Activated CD8-positive, alpha-beta memory T cell treated with anti-CD3 and anti-CD28 coated beads, Interleukin-2, amount 50 U/mL, for 48 hours (primary cell): ENCODE results near the gene GTPBP3.
A peak's percentile ranks its signal among the peaks of the same experiment; 100 is the strongest.
"Not testable (repeated sequence)": the region's sequence is repeated elsewhere in the genome, so short reads cannot be mapped to it uniquely, and the experiment has no call there.

Source experiments
- DNase-seq: peaks from one replicate; pipeline ENCODE4 v3.0.0-alpha.2; 2020

Gene GTPBP3, protein sequence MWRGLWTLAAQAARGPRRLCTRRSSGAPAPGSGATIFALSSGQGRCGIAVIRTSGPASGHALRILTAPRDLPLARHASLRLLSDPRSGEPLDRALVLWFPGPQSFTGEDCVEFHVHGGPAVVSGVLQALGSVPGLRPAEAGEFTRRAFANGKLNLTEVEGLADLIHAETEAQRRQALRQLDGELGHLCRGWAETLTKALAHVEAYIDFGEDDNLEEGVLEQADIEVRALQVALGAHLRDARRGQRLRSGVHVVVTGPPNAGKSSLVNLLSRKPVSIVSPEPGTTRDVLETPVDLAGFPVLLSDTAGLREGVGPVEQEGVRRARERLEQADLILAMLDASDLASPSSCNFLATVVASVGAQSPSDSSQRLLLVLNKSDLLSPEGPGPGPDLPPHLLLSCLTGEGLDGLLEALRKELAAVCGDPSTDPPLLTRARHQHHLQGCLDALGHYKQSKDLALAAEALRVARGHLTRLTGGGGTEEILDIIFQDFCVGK

DNA sequence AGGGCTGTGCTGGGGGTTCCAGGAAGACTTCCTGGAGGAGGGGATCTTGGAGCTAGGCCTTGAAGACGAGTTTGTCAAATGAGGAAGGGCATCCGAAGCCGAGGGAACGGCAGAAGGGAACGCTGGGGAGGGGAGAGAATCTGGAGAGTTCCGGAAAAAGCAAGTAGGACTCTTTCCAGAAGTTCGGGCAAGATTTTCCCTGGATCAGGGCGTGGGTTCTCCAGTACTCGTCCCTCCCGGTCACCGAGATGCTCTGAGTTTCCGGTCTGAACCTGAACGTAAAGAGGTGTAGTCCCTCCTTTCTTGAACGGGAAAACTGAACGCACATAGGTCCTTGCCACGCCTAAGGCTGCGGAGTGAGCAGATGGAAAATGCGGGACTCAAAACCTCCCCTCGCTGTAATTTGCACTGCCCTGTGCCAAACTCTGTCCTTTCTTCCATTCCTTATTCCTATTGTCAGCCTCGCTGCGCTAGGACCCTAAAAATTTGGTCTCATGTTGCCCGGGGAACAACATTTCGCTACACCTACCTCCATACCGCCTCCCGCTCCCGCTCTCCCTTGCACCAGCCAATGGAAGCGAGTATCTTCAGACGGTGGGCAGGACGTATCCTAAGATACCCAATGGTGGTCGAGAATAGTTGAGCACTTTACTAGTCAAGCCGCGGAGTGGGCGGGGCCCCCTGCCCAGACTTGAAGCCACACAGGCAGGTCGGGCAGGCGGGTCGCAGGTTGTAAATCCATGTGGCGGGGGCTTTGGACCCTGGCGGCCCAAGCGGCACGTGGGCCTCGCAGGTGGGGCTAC lies at the start of gene GTPBP3:
Gene GTPBP3, plus strand, starts transcription at position 682 of the 803 bp plus-strand sequence. Its CDS starts 59 bp downstream, at position 741.
- peak; percentile 95 for DNase-seq

DNA sequence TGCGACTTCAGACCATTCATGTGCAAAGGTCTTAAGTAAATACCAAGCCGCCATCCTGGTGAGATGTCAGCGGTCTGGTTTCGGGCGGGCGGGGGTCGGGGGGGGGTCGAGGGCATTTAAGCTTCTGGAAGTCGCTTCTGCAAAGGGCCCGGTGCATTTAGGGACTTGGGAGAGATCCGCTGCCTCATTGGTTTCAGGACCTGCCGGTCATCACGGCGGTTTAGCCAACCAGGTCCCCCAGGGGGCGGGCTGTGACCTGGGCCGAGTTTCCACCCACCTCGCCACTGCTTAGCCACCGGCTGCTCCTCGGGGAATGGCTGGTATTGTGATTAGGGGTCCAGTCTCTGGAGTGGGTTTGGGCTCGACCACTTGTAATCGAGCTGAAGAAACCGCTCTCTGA lies 47.9 kb upstream of the GTPBP3 start:
- peak; percentile 82 for DNase-seq

- peak; percentile 93 for DNase-seq
Measured at GRCh38 chr19:17292301-17293074, 44.9 kb upstream of the GTPBP3 start.

GRCh38 chr19:17293605-17294004 lies 43.7 kb upstream of the GTPBP3 start:
- no peak for DNase-seq

DNA sequence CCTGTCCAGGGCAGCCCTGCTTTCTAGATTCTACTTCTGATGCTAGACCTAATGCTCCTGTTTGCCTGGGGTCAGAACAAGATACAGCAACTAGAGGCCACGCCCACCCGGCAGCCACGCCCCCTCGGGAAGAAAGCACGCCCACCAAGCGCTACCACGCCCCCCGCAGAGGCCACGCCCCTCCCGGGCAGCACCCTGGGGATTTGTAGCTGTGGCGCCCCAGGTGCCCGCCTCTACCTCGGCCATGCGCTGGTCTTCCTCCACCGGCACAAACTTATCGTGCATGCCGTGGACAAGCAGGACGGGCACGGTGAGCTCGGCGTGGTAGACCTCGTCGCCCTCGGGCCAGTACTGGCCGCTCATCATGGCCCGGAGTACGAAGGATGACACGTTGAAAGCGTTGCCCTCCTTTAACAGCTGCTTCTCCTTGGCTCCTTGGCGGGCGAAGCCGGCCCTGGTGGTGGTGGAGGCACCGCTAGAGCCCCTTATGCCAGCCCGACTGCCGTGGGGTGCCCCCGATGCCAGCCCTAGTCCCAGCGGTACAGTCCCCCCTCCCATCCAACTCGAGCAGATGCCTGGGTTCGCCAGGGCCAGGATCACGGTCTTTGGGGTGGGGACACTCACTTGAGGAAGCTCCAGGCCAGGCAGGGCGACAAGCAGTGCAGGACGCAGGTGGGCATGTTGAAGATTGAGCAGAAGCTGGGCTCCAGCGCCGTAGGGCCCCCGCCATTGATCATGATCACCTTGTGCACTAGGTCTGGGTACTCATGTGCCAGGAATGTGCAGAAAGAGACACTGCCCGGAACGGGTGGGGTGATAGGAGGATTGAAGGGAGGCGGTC lies 43.1 kb upstream of the GTPBP3 start:
- DNase-seq = peak; percentile 89

GRCh38 chr19:17295551-17295950 lies 41.8 kb upstream of the GTPBP3 start:
- not testable (repeated sequence) for DNase-seq

GRCh38 chr19:17296273-17296672 lies 41.1 kb upstream of the GTPBP3 start:
- DNase-seq = no peak

DNA sequence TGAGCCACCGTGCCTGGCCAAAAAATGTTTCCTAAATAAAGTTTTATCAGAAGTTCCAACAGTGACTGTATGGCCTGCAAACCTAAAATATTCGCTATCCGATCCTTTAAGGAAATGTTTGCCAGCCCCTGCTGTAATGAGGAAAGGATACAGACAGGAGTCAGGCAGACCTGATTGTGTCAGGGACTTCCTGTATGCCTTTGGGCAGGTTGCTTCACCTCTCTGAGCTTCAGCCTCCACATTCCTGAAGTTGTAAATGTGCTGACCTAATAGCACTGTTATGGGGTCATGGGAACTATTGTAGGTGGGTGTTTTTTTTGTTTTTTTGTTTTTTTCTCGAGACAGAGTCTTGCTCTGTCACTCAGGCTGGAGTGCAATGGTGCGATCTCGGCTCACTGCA lies 40.4 kb upstream of the GTPBP3 start:
- no peak for DNase-seq

DNA sequence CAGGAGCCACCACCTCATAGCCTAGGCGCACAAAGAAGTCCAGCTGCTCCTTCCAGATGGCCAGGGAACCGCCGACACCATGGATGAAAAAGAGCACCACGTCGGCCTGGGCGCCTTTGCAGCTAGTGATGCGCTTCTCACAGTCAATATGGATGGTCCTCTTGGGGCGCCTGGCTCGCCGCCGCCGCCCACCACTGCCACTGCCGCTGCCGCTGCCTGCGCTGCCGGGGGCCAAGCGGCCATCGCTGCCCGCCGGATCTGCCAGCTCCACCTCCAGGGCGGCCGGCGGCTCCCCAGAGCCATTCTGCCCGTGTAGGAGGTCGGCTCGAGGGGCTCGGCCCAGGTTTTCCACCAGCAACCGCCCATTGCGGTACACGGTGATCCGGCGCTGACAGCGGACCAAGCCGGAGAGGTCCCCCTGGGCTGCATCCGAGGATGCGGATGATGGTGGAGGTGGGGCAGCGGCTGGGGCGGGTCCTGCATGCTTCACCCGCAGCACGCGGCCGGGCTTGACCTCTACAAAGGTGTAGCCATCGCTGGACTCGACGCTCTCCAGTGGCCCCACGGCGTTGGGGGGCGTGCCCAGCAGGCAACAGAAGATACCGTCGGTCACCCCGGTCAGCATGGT lies 36.2 kb upstream of the GTPBP3 start:
- no peak for DNase-seq

DNA sequence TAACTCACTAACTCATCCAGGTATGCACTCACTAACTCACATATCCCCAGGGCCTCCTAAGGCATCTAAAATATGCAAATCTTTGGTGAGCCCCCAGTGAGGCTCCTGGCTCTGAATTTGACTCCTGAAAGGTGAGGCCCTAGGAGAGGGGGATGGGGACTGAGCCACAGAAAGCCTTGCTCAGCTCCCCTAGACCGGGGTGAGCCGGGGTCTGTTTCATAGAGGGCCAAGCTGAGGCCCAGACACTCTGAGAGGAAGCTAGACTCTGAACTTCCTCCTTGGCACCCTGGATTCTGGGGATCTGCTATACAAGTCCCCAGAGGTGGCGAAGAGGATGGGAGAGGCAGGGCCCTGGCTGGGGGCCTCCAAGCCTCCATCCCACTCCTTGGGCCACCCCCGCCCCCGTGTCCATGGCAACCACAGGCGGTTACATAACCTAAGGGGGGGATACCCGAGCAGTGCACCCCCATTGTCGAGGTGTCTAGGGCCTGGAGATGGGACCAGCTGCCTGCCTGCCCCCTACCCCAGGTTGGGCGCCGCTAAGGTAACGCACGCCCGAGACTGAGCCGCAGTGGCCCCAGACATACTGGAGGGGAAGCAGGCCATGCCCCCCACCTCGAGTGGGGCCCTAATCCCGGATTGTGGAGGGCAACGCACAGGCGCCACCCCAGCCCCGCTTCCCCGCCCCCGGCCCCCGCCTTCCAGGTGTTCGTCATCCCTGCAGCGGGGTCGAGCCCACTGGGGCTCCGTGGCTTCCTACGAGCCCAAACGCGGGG lies 34.8 kb upstream of the GTPBP3 start:
- DNase-seq = no peak

DNA sequence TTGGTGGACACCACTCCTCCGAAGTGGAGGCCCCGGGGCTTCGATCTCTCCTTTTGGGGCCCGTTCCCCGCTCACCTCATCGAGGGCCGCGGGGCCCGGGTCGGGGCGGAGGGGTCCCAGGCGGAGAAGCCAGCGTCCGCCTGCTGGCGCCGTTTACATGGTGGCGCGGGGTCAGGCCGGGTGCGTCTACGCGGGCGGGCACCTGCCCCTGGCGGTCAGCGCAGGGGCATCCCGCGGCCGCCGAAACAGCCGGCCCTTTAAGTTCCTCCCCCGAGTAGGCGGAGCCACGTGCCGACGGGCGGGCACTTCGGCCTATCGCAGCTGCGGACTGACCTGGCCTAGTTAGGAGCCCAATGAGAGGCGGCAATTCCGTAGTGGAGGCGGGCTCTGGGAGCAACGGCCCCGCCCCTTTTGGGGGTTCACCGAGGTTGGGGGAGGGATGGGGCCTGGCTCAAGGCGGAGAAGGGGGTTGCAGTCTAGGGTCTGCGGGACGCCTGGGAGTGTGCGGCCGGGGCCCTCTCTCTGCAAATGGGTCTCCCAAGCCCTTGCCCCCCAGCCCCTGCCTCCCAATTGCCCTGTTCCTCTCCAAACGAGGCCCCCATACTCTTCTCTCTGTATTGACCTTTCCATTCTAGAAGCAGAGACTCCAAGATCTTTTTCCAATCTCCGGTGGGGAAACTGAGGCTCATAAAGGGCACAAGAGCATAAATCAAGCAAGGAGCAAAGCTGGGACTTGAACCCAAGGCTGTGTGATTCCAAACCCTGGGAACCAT lies 34.0 kb upstream of the GTPBP3 start, which contains the start of gene ABHD8:
Gene ABHD8, minus strand, starts transcription at position 259 of the 773 bp plus-strand sequence. CDS start 1,809 bp downstream, outside the sequence.
- peak; percentile 95 for DNase-seq

DNA sequence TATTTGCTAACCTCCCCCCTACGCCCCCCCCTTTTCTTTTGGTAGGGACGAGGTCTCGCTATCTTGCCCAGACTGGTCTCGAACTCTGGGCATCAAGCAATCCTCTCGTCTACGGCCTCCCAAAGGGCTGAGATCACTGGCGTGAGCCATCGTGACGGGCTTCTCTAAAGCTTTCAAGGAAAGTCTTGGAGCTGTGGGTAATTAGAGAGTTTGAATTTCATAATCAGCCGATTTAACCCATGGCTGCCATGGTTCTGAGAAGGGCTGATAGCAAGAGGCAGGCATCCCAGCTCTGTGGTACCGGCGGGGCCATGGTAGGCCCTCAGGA lies 33.4 kb upstream of the GTPBP3 start:
- no peak for DNase-seq

DNA sequence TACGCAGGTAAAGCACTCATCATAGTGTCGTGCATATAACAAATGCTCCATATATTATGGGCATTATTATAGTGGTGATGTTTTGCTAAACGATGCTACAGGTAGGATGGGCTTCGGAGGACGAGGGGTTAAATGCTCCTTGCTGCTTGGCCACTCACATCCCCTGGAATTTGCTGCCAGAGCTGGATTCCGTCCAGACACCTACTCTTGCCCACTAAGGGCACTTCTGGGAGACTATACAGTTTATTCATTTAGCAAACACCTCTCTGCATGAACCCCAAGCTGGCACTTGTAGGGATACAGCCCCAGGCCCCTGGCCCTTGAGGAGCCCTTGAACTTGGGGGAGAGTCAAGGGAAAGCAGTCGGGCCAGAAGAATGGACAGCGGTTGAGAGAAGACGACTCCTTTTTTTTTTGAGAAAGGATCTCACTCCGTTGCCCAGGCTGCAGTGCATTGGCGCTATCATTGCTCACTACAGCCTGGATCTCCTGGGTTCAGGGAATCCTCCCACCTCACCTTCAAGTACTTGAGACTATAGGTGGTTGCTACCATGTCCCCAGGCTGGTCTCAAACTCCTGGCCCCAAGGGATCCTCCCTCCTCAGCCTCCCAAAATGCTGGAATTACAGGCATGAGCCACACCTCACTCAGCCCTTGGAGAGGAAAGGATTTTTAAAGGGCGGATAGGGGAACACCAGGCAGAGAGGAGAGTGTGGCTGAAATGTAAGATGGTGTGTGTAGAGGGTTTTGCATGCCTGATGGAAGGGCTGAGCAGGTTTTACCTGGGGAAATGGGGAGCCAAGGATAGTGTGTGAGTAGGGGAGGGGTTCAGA lies 32.8 kb upstream of the GTPBP3 start:
- no peak for DNase-seq

GRCh38 chr19:17305216-17305516 lies 32.2 kb upstream of the GTPBP3 start:
- no peak for DNase-seq

GRCh38 chr19:17305517-17306284 lies 31.7 kb upstream of the GTPBP3 start, which contains the start of gene MRPL34:
Gene MRPL34, plus strand, starts transcription at chr19:17305872. Its CDS starts 21 bp downstream, at chr19:17305893.
- peak; percentile 96 for DNase-seq

GRCh38 chr19:17306285-17306714 lies 31.1 kb upstream of the GTPBP3 start:
- DNase-seq = no peak

- no peak for DNase-seq
Measured at GRCh38 chr19:17307876-17308377, 29.4 kb upstream of the GTPBP3 start.
